OCI-LY7 (cell line): ENCODE data around the gene SGMS1.

Source experiments
- EZH2phosphoT487 ChIP-seq: fragments of 200-600 bp; sonication (generic); IDR thresholded peaks from 2 replicates; pipeline ENCODE4 v1.6.1; 2018; ENCODE audit warnings: low read depth, borderline replicate concordance, mild to moderate bottlenecking, mixed run types, antibody characterized with exemption, low read length, moderate library complexity, mixed read lengths
- TF ChIP-seq, protein P1 (sequence below): fragments of 200-600 bp; sonication (generic); conservative IDR thresholded peaks from 2 replicates; pipeline ENCODE4 v1.5.1; 2014; ENCODE audit warnings: mild to moderate bottlenecking, antibody characterized with exemption, low read length, moderate library complexity, mixed read lengths

DNA sequence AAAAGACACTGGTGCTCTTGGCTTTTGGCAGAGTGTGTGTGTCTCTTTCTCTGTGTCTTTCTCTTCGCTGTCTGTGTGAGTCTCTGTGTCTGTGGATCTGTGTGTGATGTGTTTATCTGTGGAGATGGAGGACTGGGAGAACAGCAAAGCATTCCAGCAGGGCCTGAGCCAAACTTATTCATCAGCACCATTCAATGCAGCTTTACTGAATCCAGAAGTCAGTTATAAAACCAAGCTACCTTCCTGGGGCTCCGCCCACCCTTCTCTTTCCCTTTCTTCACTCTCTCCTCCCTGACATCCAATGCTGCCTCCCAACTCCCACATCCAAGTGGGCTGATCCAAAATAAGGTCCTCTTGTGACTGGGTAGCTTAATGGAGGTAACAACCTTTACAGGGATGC is 3.9 kb downstream of the SGMS1 start:
- TF ChIP-seq, protein P1, sequence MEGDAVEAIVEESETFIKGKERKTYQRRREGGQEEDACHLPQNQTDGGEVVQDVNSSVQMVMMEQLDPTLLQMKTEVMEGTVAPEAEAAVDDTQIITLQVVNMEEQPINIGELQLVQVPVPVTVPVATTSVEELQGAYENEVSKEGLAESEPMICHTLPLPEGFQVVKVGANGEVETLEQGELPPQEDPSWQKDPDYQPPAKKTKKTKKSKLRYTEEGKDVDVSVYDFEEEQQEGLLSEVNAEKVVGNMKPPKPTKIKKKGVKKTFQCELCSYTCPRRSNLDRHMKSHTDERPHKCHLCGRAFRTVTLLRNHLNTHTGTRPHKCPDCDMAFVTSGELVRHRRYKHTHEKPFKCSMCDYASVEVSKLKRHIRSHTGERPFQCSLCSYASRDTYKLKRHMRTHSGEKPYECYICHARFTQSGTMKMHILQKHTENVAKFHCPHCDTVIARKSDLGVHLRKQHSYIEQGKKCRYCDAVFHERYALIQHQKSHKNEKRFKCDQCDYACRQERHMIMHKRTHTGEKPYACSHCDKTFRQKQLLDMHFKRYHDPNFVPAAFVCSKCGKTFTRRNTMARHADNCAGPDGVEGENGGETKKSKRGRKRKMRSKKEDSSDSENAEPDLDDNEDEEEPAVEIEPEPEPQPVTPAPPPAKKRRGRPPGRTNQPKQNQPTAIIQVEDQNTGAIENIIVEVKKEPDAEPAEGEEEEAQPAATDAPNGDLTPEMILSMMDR, result no peak
- no peak for TF ChIP-seq EZH2phosphoT487
